SKM-1 treated with dmso at 0.1 percent for 144 hours (cell line): ENCODE data around the gene SNX15.
"Not testable (repeated sequence)": the region's sequence is repeated elsewhere in the genome, so short reads cannot be mapped to it uniquely, and the experiment has no call there.

ENCODE experiments used
- DNase-seq: peaks from one replicate; lab custom pipeline; 2025; ENCODE audit not compliant: unreplicated experiment; lab: John Stamatoyannopoulos, UW

The SNX15 gene

GRCh38 chr11:65027213-65028067 is at the start of gene SNX15:
Gene SNX15 (plus strand): TSS chr11:65027439. CDS start chr11:65027538, 99 bp downstream.
- DNase-seq = peak; percentile 97

GRCh38 chr11:64983339-64983738 is 43.9 kb upstream of the SNX15 start:
- DNase-seq = not testable (repeated sequence)

GRCh38 chr11:64987998-64988854 is 39.0 kb upstream of the SNX15 start:
- DNase-seq = peak; percentile 17

GRCh38 chr11:64989416-64989815 is 37.8 kb upstream of the SNX15 start:
- no peak for DNase-seq

GRCh38 chr11:64990222-64990923 is 36.9 kb upstream of the SNX15 start:
- DNase-seq = peak; percentile 62

GRCh38 chr11:64994318-64994717 is 32.9 kb upstream of the SNX15 start:
- no peak for DNase-seq

GRCh38 chr11:64996327-64996709 is 30.9 kb upstream of the SNX15 start:
- DNase-seq = no peak

- DNase-seq = peak; percentile 62
Measured at GRCh38 chr11:64996710-64997380, 30.4 kb upstream of the SNX15 start, which contains the start of gene BATF2. Gene BATF2 (minus strand): TSS chr11:64996971. CDS start chr11:64996914, 57 bp downstream.

GRCh38 chr11:64998141-64998540 is 29.1 kb upstream of the SNX15 start:
- no peak for DNase-seq

- no peak for DNase-seq
Measured at GRCh38 chr11:64998690-64999431, 28.4 kb upstream of the SNX15 start.

GRCh38 chr11:64999478-64999877 is 27.8 kb upstream of the SNX15 start:
- DNase-seq = no peak

- no peak for DNase-seq
Measured at GRCh38 chr11:65002706-65003105, 24.5 kb upstream of the SNX15 start.

- DNase-seq = no peak
Measured at GRCh38 chr11:65003282-65003681, 24.0 kb upstream of the SNX15 start.

GRCh38 chr11:65003968-65004367 is 23.3 kb upstream of the SNX15 start:
- DNase-seq = not testable (repeated sequence)

GRCh38 chr11:65008016-65008415 is 19.2 kb upstream of the SNX15 start:
- DNase-seq = no peak

GRCh38 chr11:65008873-65009272 is 18.4 kb upstream of the SNX15 start:
- no peak for DNase-seq

GRCh38 chr11:65013130-65013887 is 13.9 kb upstream of the SNX15 start:
- peak; percentile 93 for DNase-seq

- DNase-seq = peak; percentile 87
Measured at GRCh38 chr11:65013888-65014725, 13.1 kb upstream of the SNX15 start, which contains the start of gene ARL2. Gene ARL2 (plus strand): TSS chr11:65014160. CDS start chr11:65014208, 48 bp downstream.
